ENCODE measurements around the gene ZFYVE28. TPM values are rescaled to one million over a fixed set of nuclear protein-coding genes. Genes with fewer than 3 reads are reported as not detected.

The ZFYVE28 gene
- total and polyA plus RNA-seq, 2 donors (not counting 1 experiment from before 2014, with no cell fraction given): 5.8 to 12.1 TPM

DNA sequence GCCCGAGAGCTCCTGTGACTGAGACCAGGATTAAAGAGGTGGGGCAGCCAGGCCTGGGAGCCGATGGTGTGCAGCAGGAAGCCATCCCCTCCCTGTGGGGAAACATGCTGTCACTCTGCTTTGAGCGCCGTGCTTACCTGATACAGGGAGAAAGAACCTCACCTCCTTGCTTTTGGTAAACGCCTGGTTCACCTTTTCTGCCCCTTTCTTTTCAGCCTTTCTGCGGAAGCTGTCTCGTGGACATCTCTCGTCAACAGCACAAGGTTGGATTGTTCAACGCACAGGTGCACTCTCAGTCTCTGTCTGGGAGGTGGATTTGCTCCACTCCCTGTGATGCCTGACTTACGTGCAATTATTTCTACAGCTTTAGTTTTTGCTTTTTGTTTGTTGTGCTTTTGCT, 12.0 kb downstream of the ZFYVE28 start:
- WGBS (ENCODE audit: insufficient coverage): 86% methylated on average over 8 of the region's 10 CpGs
- CTCF ChIA-PET: no interaction called here

DNA sequence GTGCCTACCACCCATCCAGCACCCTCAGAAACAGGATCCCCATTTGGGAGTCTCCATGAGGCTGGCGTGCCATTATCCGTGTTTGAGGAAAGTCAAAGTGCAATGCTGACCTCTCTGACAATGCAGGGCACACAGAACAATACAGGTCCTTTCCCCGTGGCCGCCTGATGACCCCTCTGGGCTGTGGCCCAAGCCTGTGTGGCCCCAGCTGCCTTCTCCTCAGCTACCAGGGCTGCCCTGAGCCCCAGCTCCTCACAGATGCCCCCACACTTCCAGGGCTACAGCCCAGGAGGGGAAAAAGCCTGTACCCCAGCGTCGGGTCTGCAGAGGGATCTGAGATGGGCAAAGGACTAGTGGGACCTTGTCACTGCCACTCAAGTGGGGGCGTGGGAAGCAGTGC, 15.5 kb downstream of the ZFYVE28 start:
- Histone ChIP-seq H3K27ac (ENCODE audit: low read length in 2 of 2) (no peak overlapping the region), H4K20me1 (ENCODE audit: control insufficient read depth, insufficient read depth, low read length, poor library complexity, severe bottlenecking) (no peaks in the 10 kb centered on the region), H2AFZ (ENCODE audit: insufficient read depth, low read depth, low read length, poor library complexity, severe bottlenecking) (no peak overlapping the region), H3K36me3 (replicated peaks in 1 of 2; ENCODE audit: control extremely low read depth in 1 of 2, control insufficient read depth in 1 of 2, extremely low read depth in 1 of 2, insufficient read depth in 2 of 2, low read length in 1 of 2) (no peaks in the 10 kb centered on the region), H3K27me3 (replicated peaks in 1 of 4; ENCODE audit: control extremely low read depth in 1 of 4, control insufficient read depth in 3 of 4, insufficient read depth in 4 of 4, low read length in 3 of 4) (peaks cover 0 to 34% (median 9%) of the 10 kb centered on the region in 4 experiments), H3K4me1 (ENCODE audit: control insufficient read depth in 2 of 2, insufficient read depth in 2 of 2, low read length in 2 of 2) (peaks cover 7 to 11% of the 10 kb centered on the region in 2 donors), H3K4me2 (replicated peaks; ENCODE audit: low read depth, low read length, poor library complexity, severe bottlenecking) (no peak overlapping the region), H3K9ac (ENCODE audit: low read length) (no peak overlapping the region), H3K79me2 (ENCODE audit: control insufficient read depth, insufficient read depth, low read length) (no peaks in the 10 kb centered on the region), H3K4me3 (ENCODE audit: control extremely low read depth in 1 of 5, extremely low read depth in 1 of 5, insufficient read depth in 1 of 5, low read depth in 2 of 5, low read length in 4 of 5) (no peak overlapping the region), H3K9me3 (ENCODE audit: control extremely low read depth in 1 of 3, control insufficient read depth in 2 of 3, insufficient read depth in 1 of 3, low read length in 2 of 3) (no peaks in the 10 kb centered on the region)
- Mint-ChIP-seq H3K27ac (no peak overlapping the region), H3K4me1 (peaks cover 13% of the 10 kb centered on the region), H3K9me3 (ENCODE audit: insufficient read depth) (no peaks in the 10 kb centered on the region), H3K4me3 (no peak overlapping the region), H3K27me3 (peaks cover 28% of the 10 kb centered on the region)
- no peak for TF ChIP-seq EZH2 (IDR thresholded peaks at IDR 0.05; ENCODE audit: borderline replicate concordance, insufficient read depth, low read depth, low read length, poor library complexity, severe bottlenecking)
- TF ChIP-seq, protein P1, sequence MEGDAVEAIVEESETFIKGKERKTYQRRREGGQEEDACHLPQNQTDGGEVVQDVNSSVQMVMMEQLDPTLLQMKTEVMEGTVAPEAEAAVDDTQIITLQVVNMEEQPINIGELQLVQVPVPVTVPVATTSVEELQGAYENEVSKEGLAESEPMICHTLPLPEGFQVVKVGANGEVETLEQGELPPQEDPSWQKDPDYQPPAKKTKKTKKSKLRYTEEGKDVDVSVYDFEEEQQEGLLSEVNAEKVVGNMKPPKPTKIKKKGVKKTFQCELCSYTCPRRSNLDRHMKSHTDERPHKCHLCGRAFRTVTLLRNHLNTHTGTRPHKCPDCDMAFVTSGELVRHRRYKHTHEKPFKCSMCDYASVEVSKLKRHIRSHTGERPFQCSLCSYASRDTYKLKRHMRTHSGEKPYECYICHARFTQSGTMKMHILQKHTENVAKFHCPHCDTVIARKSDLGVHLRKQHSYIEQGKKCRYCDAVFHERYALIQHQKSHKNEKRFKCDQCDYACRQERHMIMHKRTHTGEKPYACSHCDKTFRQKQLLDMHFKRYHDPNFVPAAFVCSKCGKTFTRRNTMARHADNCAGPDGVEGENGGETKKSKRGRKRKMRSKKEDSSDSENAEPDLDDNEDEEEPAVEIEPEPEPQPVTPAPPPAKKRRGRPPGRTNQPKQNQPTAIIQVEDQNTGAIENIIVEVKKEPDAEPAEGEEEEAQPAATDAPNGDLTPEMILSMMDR (IDR thresholded peaks at IDR 0.05): no peak
- 84% methylated on average over 7 of the region's 7 CpGs for WGBS (ENCODE audit: insufficient coverage)
- DNase-seq (no peak), ATAC-seq (ENCODE audit: low read depth) (no peak)
- ChIA-PET CTCF (interaction anchor here (0.8 to 1.4 kb wide), 3 partner anchors 9 to 13 kb away, joined by 3 to 4 read pairs (median 3); no protein-coding TSS in a partner anchor), POLR2A (interaction anchor here (1.4 kb wide), 1 partner anchor 141 kb away, joined by 3 read pairs; the partner anchor contains the start of gene MXD4)
- intact Hi-C loops (cut with micrococcal nuclease): no loop called here

More for the DNA sequence above, 12.0 kb downstream of the ZFYVE28 start:
- Histone ChIP-seq H3K36me3 (replicated peaks in 1 of 2; ENCODE audit: control extremely low read depth in 1 of 2, control insufficient read depth in 1 of 2, extremely low read depth in 1 of 2, insufficient read depth in 2 of 2, low read length in 1 of 2) (no peaks in the 10 kb centered on the region), H3K27ac (ENCODE audit: low read length in 2 of 2) (no peak overlapping the region), H4K20me1 (ENCODE audit: control insufficient read depth, insufficient read depth, low read length, poor library complexity, severe bottlenecking) (no peaks in the 10 kb centered on the region), H3K4me3 (ENCODE audit: control extremely low read depth in 1 of 5, extremely low read depth in 1 of 5, insufficient read depth in 1 of 5, low read depth in 2 of 5, low read length in 4 of 5) (no peak overlapping the region), H3K27me3 (replicated peaks in 1 of 4; ENCODE audit: control extremely low read depth in 1 of 4, control insufficient read depth in 3 of 4, insufficient read depth in 4 of 4, low read length in 3 of 4) (peaks cover 0 to 22% (median 6%) of the 10 kb centered on the region in 4 experiments), H3K79me2 (ENCODE audit: control insufficient read depth, insufficient read depth, low read length) (no peaks in the 10 kb centered on the region), H3K9ac (ENCODE audit: low read length) (no peak overlapping the region), H3K4me2 (replicated peaks; ENCODE audit: low read depth, low read length, poor library complexity, severe bottlenecking) (no peak overlapping the region), H2AFZ (ENCODE audit: insufficient read depth, low read depth, low read length, poor library complexity, severe bottlenecking) (no peak overlapping the region), H3K9me3 (ENCODE audit: control extremely low read depth in 1 of 3, control insufficient read depth in 2 of 3, insufficient read depth in 1 of 3, low read length in 2 of 3) (peaks cover 0 to 5% (median 0%) of the 10 kb centered on the region in 3 donors), H3K4me1 (ENCODE audit: control insufficient read depth in 2 of 2, insufficient read depth in 2 of 2, low read length in 2 of 2) (peaks cover 7 to 11% of the 10 kb centered on the region in 2 donors)
- intact Hi-C loops (cut with micrococcal nuclease): no loop called here
- no peaks in the 10 kb centered on the region for H3K9me3 Mint-ChIP-seq (ENCODE audit: insufficient read depth)
- no peak overlapping the region for H3K4me3 Mint-ChIP-seq
- DNase-seq (no peak), ATAC-seq (ENCODE audit: low read depth) (no peak)
- peaks cover 16% of the 10 kb centered on the region for H3K27me3 Mint-ChIP-seq
- H3K4me1 Mint-ChIP-seq: peaks cover 11% of the 10 kb centered on the region
- POLR2A ChIA-PET: interaction anchor here (0.7 to 1.5 kb wide), 2 partner anchors 10 to 15 kb away, joined by 3 read pairs; no protein-coding TSS in a partner anchor
- no peak overlapping the region for H3K27ac Mint-ChIP-seq
- TF ChIP-seq, protein P1 (IDR thresholded peaks at IDR 0.05): no peak
- TF ChIP-seq EZH2 (IDR thresholded peaks at IDR 0.05; ENCODE audit: borderline replicate concordance, insufficient read depth, low read depth, low read length, poor library complexity, severe bottlenecking): no peak

All from B cell (primary cell).